ENCODE results near the gene CRYBA1. TPM values are rescaled to one million over a fixed set of nuclear protein-coding genes. Genes with fewer than 3 reads are reported as not detected.
"Not testable (repeated sequence)": the region's sequence is repeated elsewhere in the genome, so short reads cannot be mapped to it uniquely, and the experiment has no call there.

The CRYBA1 gene, protein sequence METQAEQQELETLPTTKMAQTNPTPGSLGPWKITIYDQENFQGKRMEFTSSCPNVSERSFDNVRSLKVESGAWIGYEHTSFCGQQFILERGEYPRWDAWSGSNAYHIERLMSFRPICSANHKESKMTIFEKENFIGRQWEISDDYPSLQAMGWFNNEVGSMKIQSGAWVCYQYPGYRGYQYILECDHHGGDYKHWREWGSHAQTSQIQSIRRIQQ
- not detected in 2 replicates for total RNA-seq (2014; rRNA removed; shearing (Covaris generic); ENCODE audit: low replicate concordance)

DNA sequence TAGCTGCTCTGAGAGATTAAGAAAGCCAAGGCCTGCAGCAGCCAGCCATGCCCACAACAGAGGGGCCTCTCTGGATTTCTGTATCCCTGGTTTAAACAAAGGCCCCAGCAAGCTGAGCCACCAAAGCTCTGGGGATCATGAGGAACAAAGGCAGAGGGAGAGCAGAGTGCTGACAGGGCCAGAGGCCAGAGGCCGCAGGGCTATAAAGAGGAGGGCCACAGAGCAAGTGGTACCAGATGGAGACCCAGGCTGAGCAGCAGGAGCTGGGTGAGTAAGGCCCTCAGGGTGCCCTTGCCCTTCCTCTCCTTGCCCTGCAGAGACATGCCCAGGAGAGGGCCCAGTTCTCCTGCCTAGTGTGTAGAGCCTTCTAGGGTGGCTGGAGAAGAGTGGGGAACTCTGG lies at the start of gene CRYBA1:
TSS of gene CRYBA1 (plus strand) at position 232 of the 400 bp plus-strand sequence. CDS start at position 237, 5 bp downstream.
- Histone ChIP-seq H3K4me2 (ENCODE audit: low read depth, low read length, poor library complexity, severe bottlenecking) (no peak within 1 kb of the TSS), H3K9ac (ENCODE audit: low read length) (no peak within 1 kb of the TSS), H3K9me2 (replicated peaks; ENCODE audit: insufficient read depth, low read length) (no peaks in the 10 kb centered on the region), H3K27me3 (ENCODE audit: low read length) (no peaks in the 10 kb centered on the region), H4K20me1 (ENCODE audit: insufficient read depth, low read depth, low read length) (no peaks in the 10 kb centered on the region), H2AFZ (ENCODE audit: low read length) (no peak within 1 kb of the TSS), H3K79me2 (ENCODE audit: low read length) (no peaks in the 10 kb centered on the region), H3K9me3 (ENCODE audit: low read length) (no peaks in the 10 kb centered on the region), H3K27ac (ENCODE audit: low read length) (no peak within 1 kb of the TSS), H3K4me1 (ENCODE audit: low read length) (no peaks in the 10 kb centered on the region), H3K36me3 (ENCODE audit: insufficient read depth, low read length) (no peaks in the 10 kb centered on the region), H3K4me3 (ENCODE audit: low read length) (no peak within 1 kb of the TSS)
- no peak for DNase-seq

GRCh38 chr17:29197516-29198272 lies 49.0 kb upstream of the CRYBA1 start:
- H3K4me3 ChIP-seq (ENCODE audit: low read length) = no peak overlapping the region
- no peaks in the 10 kb centered on the region for H3K9me2 ChIP-seq (replicated peaks; ENCODE audit: insufficient read depth, low read length)
- no peaks in the 10 kb centered on the region for H3K36me3 ChIP-seq (ENCODE audit: insufficient read depth, low read length)
- H3K4me2 ChIP-seq (ENCODE audit: low read depth, low read length, poor library complexity, severe bottlenecking) = no peak overlapping the region
- DNase-seq = no peak
- H3K27me3 ChIP-seq (ENCODE audit: low read length) = no peaks in the 10 kb centered on the region
- no peak overlapping the region for H2AFZ ChIP-seq (ENCODE audit: low read length)
- peaks cover 27% of the 10 kb centered on the region for H3K4me1 ChIP-seq (ENCODE audit: low read length)
- H3K9ac ChIP-seq (ENCODE audit: low read length) = no peak overlapping the region
- no peaks in the 10 kb centered on the region for H3K79me2 ChIP-seq (ENCODE audit: low read length)
- H3K27ac ChIP-seq (ENCODE audit: low read length) = no peak overlapping the region
- no peaks in the 10 kb centered on the region for H4K20me1 ChIP-seq (ENCODE audit: insufficient read depth, low read depth, low read length)
- H3K9me3 ChIP-seq (ENCODE audit: low read length) = no peaks in the 10 kb centered on the region

DNA sequence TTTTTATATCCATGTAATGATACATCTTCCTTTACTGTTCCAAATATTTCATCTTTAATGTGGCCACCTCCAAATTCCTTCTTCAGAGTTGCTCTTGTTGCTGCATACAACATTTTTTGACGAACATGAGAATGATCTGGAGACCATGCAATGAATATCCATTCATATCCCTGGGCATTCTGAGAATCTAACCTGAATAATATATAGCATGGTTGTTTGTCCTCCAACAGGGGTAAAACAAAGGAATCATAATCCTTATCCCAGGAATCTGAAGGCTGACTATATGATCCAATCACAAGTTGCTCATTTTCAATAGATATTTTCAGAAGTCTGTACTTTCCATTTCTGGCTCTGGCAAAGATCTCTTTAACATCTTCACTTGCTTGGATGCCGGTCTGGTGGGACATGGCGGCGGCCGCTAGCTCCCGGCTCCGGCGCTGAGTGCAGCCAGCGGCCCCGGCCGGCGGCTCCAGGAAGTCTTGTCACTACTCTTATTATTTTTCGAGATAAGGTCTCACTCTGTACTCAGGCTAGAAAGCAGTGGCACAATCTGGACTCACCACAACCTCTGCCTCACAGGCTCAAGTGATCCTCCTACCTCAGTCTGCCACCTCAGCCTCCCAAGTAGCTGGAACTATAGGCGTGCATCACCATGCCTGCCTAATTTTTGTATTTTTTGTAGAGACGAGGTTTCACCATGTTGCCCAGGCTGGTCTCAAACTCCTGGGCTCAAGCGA lies 42.4 kb upstream of the CRYBA1 start:
- H3K4me3 ChIP-seq (ENCODE audit: low read length); H3K9ac ChIP-seq (ENCODE audit: low read length); H3K9me3 ChIP-seq (ENCODE audit: low read length); H3K9me2 ChIP-seq (replicated peaks; ENCODE audit: insufficient read depth, low read length); H2AFZ ChIP-seq (ENCODE audit: low read length); H3K27me3 ChIP-seq (ENCODE audit: low read length); H4K20me1 ChIP-seq (ENCODE audit: insufficient read depth, low read depth, low read length); H3K4me1 ChIP-seq (ENCODE audit: low read length); H3K79me2 ChIP-seq (ENCODE audit: low read length); H3K27ac ChIP-seq (ENCODE audit: low read length); H3K4me2 ChIP-seq (ENCODE audit: low read depth, low read length, poor library complexity, severe bottlenecking); DNase-seq; H3K36me3 ChIP-seq (ENCODE audit: insufficient read depth, low read length): not testable (repeated sequence)

DNA sequence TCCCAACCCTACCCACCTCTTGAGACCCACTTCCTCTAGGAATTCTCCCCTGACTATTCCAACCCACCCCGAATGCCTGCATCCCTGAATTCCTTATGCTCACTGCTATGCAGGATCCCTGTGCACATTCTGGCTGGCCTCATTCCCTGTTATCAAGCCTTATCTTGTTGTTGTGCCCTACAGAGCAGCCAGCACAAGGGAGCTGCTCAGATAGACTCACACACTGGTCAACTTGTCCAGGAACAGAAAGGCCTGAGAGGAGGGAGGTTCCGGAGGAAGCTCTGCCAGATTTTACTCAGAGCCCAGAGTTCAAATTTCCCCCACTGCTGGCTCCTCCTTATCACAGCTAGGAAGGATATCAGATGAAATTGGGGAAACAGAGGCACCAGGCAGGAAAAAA lies 41.6 kb upstream of the CRYBA1 start:
- Histone ChIP-seq H3K4me1 (ENCODE audit: low read length) (no peaks in the 10 kb centered on the region), H3K9me3 (ENCODE audit: low read length) (no peaks in the 10 kb centered on the region), H3K9ac (ENCODE audit: low read length) (no peak overlapping the region), H3K27me3 (ENCODE audit: low read length) (no peaks in the 10 kb centered on the region), H4K20me1 (ENCODE audit: insufficient read depth, low read depth, low read length) (no peaks in the 10 kb centered on the region), H3K36me3 (ENCODE audit: insufficient read depth, low read length) (no peaks in the 10 kb centered on the region), H3K27ac (ENCODE audit: low read length) (no peak overlapping the region), H3K4me2 (ENCODE audit: low read depth, low read length, poor library complexity, severe bottlenecking) (no peak overlapping the region), H3K9me2 (replicated peaks; ENCODE audit: insufficient read depth, low read length) (no peaks in the 10 kb centered on the region), H3K4me3 (ENCODE audit: low read length) (no peak overlapping the region), H2AFZ (ENCODE audit: low read length) (no peak overlapping the region), H3K79me2 (ENCODE audit: low read length) (no peaks in the 10 kb centered on the region)
- no peak for DNase-seq

DNA sequence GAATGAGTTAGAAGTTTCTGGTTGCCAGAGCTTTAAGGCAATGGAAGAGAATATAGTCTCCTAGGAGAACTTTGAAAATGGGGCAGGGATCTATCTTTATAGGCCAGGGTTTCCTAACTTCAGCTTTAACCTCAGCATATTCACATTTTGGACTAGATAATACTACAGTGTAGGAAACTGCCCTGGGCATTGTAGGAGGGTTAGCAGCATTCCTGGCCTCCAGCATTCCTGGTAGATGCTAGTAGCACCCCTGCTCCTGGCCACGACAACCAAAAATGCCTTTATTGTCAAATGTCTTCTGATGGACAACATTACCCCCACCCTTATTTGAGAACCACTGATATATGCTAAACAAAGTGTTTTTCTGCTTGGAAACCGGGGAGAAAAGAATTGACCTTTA lies 38.7 kb upstream of the CRYBA1 start:
- no peak overlapping the region for H3K9ac ChIP-seq (ENCODE audit: low read length)
- H4K20me1 ChIP-seq (ENCODE audit: insufficient read depth, low read depth, low read length) = no peaks in the 10 kb centered on the region
- no peaks in the 10 kb centered on the region for H3K79me2 ChIP-seq (ENCODE audit: low read length)
- no peaks in the 10 kb centered on the region for H3K27me3 ChIP-seq (ENCODE audit: low read length)
- no peak overlapping the region for H2AFZ ChIP-seq (ENCODE audit: low read length)
- H3K36me3 ChIP-seq (ENCODE audit: insufficient read depth, low read length) = no peaks in the 10 kb centered on the region
- no peaks in the 10 kb centered on the region for H3K9me3 ChIP-seq (ENCODE audit: low read length)
- DNase-seq = no peak
- H3K4me3 ChIP-seq (ENCODE audit: low read length) = no peak overlapping the region
- no peak overlapping the region for H3K27ac ChIP-seq (ENCODE audit: low read length)
- H3K4me2 ChIP-seq (ENCODE audit: low read depth, low read length, poor library complexity, severe bottlenecking) = no peak overlapping the region
- no peaks in the 10 kb centered on the region for H3K9me2 ChIP-seq (replicated peaks; ENCODE audit: insufficient read depth, low read length)
- H3K4me1 ChIP-seq (ENCODE audit: low read length) = no peaks in the 10 kb centered on the region

DNA sequence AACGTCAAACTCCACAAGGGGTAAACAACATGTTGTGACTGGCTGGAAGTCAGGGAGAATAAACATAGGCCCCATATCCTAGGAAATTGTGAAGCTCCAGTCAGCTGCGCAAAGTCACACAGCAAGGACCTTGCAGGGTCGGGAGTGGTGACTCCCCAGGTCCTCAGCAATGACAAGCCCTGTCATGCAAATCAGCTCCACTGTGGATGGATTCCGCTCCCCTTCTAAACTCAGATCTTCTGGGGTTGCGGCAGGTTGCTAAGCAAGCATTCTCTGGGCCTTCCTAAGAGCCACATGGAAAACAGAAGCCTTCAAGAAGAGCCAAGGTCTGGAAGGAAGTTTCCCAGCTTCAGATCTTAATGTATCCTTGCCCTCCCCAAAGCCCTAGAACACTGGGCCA lies 37.6 kb upstream of the CRYBA1 start:
- no peaks in the 10 kb centered on the region for H3K4me1 ChIP-seq (ENCODE audit: low read length)
- no peak overlapping the region for H3K9ac ChIP-seq (ENCODE audit: low read length)
- H3K9me3 ChIP-seq (ENCODE audit: low read length) = no peaks in the 10 kb centered on the region
- no peak overlapping the region for H3K27ac ChIP-seq (ENCODE audit: low read length)
- H3K79me2 ChIP-seq (ENCODE audit: low read length) = no peaks in the 10 kb centered on the region
- H3K4me2 ChIP-seq (ENCODE audit: low read depth, low read length, poor library complexity, severe bottlenecking) = no peak overlapping the region
- no peak for DNase-seq
- H3K27me3 ChIP-seq (ENCODE audit: low read length) = no peaks in the 10 kb centered on the region
- H3K36me3 ChIP-seq (ENCODE audit: insufficient read depth, low read length) = no peaks in the 10 kb centered on the region
- no peak overlapping the region for H3K4me3 ChIP-seq (ENCODE audit: low read length)
- H3K9me2 ChIP-seq (replicated peaks; ENCODE audit: insufficient read depth, low read length) = no peaks in the 10 kb centered on the region
- H2AFZ ChIP-seq (ENCODE audit: low read length) = no peak overlapping the region
- H4K20me1 ChIP-seq (ENCODE audit: insufficient read depth, low read depth, low read length) = no peaks in the 10 kb centered on the region

- no peak overlapping the region for H3K4me2 ChIP-seq (ENCODE audit: low read depth, low read length, poor library complexity, severe bottlenecking)
- no peak overlapping the region for H3K27ac ChIP-seq (ENCODE audit: low read length)
- no peak overlapping the region for H3K9ac ChIP-seq (ENCODE audit: low read length)
- H3K9me2 ChIP-seq (replicated peaks; ENCODE audit: insufficient read depth, low read length) = no peaks in the 10 kb centered on the region
- no peaks in the 10 kb centered on the region for H3K79me2 ChIP-seq (ENCODE audit: low read length)
- no peak overlapping the region for H2AFZ ChIP-seq (ENCODE audit: low read length)
- H3K4me1 ChIP-seq (ENCODE audit: low read length) = no peaks in the 10 kb centered on the region
- no peaks in the 10 kb centered on the region for H3K27me3 ChIP-seq (ENCODE audit: low read length)
- H4K20me1 ChIP-seq (ENCODE audit: insufficient read depth, low read depth, low read length) = no peaks in the 10 kb centered on the region
- H3K36me3 ChIP-seq (ENCODE audit: insufficient read depth, low read length) = no peaks in the 10 kb centered on the region
- no peak overlapping the region for H3K4me3 ChIP-seq (ENCODE audit: low read length)
- H3K9me3 ChIP-seq (ENCODE audit: low read length) = no peaks in the 10 kb centered on the region
- DNase-seq = no peak
Measured at GRCh38 chr17:29210879-29211278, 35.8 kb upstream of the CRYBA1 start.

- H4K20me1 ChIP-seq (ENCODE audit: insufficient read depth, low read depth, low read length) = no peaks in the 10 kb centered on the region
- H3K9me3 ChIP-seq (ENCODE audit: low read length) = no peaks in the 10 kb centered on the region
- no peaks in the 10 kb centered on the region for H3K9me2 ChIP-seq (replicated peaks; ENCODE audit: insufficient read depth, low read length)
- no peak overlapping the region for H3K4me2 ChIP-seq (ENCODE audit: low read depth, low read length, poor library complexity, severe bottlenecking)
- no peaks in the 10 kb centered on the region for H3K27me3 ChIP-seq (ENCODE audit: low read length)
- no peak overlapping the region for H3K27ac ChIP-seq (ENCODE audit: low read length)
- H3K36me3 ChIP-seq (ENCODE audit: insufficient read depth, low read length) = no peaks in the 10 kb centered on the region
- H3K79me2 ChIP-seq (ENCODE audit: low read length) = no peaks in the 10 kb centered on the region
- no peaks in the 10 kb centered on the region for H3K4me1 ChIP-seq (ENCODE audit: low read length)
- H3K9ac ChIP-seq (ENCODE audit: low read length) = no peak overlapping the region
- no peak overlapping the region for H3K4me3 ChIP-seq (ENCODE audit: low read length)
- H2AFZ ChIP-seq (ENCODE audit: low read length) = no peak overlapping the region
- DNase-seq = no peak
Measured at GRCh38 chr17:29212094-29212631, 34.5 kb upstream of the CRYBA1 start.
